CD4-positive, alpha-beta T cell treated with Interleukin-15 for 4 hours (primary cell): ENCODE measurements around the gene CTLA4.
"Not testable (repeated sequence)": the region's sequence is repeated elsewhere in the genome, so short reads cannot be mapped to it uniquely, and the experiment has no call there.

Experiments
- DNase-seq: peaks from one replicate; pipeline ENCODE4 v3.0.0-alpha.2; 2020; ENCODE audit warnings: low spot score

CTLA4 gene

GRCh38 chr2:203858176-203858575 is 9.4 kb upstream of the CTLA4 start:
- peak; percentile 45 for DNase-seq

DNA sequence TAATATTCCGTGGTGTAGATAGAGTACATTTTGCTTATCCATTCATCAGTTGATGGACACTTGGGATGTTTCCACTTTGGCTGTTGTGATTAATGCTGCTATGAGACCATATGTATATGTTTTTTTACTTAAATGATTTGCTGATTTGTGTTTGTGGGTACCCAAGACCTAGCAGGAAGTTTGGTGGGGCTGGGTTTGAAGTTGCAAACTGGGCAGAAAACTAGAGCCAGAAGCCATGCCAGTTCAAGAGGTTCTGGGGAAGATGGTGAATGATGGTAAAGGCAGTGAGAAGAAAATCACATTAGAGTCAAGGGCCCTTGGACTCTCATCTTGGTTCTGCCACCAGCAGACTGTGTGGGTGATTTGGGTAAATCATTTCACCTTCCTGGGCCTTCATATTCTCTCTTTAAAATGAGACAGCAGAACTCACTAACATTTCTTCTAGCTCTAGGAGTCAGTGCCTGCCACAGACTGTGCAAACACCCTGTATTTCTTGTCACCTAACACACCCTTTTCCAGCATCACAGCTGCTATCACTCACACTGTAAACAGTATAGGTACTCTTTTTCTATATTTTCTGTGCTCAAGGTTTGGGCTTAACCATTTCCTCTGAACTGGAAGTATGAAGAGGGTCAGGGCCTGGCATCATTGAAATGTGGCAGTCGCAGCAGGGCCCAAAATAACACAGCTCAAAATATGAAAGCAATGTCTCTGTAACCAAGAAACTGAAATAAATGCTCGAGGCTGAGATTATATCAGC is 8.4 kb upstream of the CTLA4 start:
- DNase-seq: no peak

GRCh38 chr2:203861197-203861596 is 6.4 kb upstream of the CTLA4 start:
- DNase-seq: no peak

DNA sequence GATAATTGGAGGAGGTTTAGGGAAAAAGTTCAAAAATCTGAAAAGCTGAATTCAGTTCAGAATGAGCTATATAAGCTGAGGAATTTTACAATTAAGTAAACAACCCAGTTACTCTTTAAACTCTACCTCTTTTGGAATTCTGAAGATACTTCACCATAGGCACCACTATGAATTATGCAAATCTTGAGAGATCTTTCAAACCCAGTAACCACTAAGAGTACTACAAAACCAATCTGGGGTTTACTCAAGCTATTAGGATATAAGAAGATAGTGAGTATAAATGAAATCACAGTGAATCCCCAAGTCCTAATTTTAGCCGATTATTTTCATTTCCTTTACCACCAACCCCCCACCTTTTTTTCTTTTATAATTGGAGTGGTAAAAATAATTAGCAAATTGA is 6.0 kb upstream of the CTLA4 start:
- DNase-seq: no peak

DNA sequence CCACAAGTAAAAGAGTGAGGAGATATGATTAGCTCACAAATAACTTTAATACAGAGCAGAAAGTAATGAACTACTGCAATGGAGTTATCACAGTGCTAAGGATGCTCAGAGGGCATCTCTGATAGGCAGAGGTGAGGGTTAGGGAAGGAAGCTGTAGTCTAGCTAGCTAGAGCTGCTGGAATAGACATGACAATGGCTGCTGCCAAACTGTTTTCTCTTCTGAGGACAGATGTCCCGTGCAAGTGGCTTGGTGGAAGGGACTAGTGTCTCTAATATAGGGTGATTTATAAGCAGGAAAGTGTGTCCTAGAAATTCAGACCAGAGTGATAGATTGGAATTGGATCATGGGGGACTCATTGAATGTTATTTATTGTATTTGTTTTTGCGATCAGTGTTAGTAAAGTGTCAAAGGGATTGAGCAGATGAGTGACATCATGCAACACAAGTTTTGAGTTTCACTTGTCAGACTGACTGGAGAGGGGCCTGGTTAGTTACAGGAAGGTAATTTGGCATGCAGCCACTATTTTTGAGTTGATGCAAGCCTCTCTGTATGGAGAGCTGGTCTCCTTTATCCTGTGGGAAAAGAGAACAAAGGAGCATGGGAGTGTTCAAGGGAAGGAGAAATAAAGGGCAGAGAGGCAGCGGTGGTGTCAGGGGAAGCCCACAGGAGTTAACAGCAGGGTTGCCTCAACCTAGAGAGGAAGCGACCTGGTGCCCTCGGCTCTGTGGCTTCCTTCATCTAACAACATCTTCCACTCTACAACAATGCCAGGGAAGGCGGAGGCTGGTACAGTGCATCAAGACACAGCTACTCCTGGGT is 1.9 kb downstream of the CTLA4 start:
- peak; percentile 58 for DNase-seq

GRCh38 chr2:203870481-203870880 is 2.9 kb downstream of the CTLA4 start:
- DNase-seq: no peak

GRCh38 chr2:203870941-203871340 is 3.4 kb downstream of the CTLA4 start:
- DNase-seq: no peak

DNA sequence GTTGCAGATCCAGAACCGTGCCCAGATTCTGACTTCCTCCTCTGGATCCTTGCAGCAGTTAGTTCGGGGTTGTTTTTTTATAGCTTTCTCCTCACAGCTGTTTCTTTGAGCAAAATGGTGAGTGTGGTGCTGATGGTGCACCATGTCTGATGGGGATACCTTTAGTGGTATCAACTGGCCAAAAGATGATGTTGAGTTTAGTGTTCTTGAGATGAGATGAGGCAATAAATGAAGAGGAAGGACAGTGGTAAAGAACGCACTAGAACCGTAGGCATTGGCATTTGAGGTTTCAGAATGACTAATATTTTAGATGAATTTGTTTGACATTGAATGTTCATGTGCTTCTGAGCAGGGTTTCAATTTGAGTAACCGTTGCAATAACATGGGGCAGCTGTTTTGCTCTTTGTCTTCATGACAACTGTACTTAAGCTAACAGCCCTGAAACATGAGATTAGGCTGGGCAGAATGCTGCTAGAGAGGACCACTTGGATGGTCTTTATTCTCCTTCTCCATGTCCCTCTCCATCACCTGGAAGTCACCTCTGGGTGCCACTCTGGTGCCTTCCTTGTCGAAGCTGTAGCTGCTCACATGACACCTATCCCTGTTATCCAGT is 3.9 kb downstream of the CTLA4 start:
- DNase-seq: peak; percentile 64

- no peak for DNase-seq
These were observed 5.9 kb downstream of the CTLA4 start for GRCh38 chr2:203873461-203873860.

DNA sequence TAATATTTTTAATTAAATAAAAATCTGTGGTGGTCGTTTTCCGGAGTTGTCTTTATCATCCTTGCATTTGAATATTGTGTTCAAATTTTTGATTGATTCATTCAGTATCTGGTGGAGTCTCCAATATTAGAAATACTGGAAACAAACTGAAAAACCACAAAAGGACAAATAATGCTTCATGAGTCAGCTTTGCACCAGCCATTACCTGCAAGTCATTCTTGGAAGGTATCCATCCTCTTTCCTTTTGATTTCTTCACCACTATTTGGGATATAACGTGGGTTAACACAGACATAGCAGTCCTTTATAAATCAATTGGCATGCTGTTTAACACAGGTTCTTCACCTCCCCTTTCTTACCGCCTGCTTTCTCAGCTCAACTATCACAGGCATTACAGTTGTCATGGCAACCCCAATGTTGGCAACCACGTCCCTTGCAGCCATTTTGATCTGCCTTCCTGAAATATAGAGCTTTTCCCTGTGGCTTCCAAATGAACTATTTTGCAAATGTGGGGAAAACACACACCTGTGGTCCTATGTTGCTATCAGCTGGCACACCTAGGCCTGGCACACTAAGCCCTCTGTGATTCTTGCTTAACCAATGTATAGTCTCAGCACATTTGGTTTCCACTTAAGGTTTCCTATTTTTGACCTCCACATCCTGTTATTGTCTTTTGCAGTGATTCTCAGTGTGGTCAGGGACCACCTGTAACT is 6.5 kb downstream of the CTLA4 start:
- no peak for DNase-seq

GRCh38 chr2:203875471-203875870 is 7.9 kb downstream of the CTLA4 start:
- DNase-seq: no peak

- no peak for DNase-seq
These were observed 8.8 kb downstream of the CTLA4 start for GRCh38 chr2:203876328-203876727.

- no peak for DNase-seq
These were observed 10.5 kb downstream of the CTLA4 start for GRCh38 chr2:203878063-203878462.

DNA sequence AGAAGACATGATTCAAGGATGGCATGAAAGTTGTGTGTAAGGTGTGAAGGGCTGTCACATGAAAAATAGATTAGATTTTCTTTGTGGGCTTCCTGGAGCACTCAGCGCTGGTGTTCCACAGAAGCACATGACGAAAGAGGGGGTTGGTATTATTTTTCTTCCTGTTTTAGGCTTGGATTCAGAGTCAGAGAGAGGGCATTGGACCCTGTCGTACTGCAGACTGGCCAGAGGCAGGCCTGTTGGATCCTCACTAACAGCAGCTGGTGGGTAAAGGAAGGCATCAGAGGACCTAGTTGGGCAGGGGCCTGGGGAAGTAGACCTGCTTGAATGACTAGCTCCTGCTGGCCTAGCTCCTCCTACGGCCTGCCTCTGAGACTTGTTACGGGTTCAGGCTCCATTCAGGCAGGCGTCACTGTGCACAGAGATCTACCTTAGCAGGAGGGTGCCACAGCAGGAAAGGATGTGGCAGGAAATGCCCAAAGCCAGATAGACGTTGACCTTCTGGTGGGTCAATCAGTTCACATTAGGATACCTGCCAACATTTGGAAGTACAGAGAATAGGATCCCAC is 13.1 kb downstream of the CTLA4 start:
- DNase-seq: no peak

DNA sequence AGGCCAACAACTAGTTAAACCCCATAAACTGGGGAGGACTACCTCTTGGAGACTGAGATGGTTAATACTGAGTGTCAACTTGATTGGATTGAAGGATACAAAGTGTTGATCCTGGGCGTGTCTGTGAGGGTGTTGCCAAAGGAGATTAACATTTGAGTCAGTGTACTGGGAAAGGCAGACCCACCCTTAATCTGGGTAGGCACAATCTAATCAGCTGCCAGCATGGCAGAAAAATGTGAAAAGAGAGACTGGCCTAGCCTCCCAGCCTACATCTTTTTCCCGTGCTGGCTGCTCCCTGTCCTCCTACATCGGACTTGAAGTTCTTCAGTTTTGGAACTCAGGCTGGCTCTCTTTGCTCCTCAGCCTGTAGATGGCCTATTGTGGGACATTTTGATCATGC is 13.6 kb downstream of the CTLA4 start:
- not testable (repeated sequence) for DNase-seq

GRCh38 chr2:203882551-203882950 is 15.0 kb downstream of the CTLA4 start:
- DNase-seq: no peak

DNA sequence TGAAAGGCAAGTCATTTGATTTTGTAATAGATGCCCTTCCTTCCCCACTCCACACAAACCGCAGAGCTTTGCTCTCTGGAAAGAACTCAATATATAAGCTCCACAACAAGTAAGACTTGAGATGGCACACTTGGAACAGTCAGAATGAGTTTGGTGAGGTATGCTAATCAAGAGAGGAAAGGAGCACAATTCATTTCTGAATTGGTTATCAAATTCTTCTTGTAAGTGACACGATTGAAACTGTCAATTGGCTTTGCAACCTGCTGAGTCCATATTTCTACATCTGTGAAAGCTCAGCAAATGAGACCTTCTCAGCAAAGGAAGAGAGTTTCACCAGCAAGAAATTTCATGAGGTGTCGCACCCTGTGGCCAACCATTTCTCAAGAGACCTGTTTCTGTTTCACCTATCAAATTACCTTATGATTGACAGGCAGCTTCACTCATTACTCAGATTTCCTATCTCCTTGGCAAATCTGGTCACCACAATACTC is 19.1 kb downstream of the CTLA4 start:
- DNase-seq: no peak

GRCh38 chr2:203887677-203888076 is 20.1 kb downstream of the CTLA4 start:
- DNase-seq: no peak

- DNase-seq: no peak
These were observed 22.0 kb downstream of the CTLA4 start for GRCh38 chr2:203889542-203889941.

GRCh38 chr2:203889944-203890343 is 22.4 kb downstream of the CTLA4 start:
- no peak for DNase-seq

GRCh38 chr2:203890733-203891132 is 23.2 kb downstream of the CTLA4 start:
- DNase-seq: no peak

DNA sequence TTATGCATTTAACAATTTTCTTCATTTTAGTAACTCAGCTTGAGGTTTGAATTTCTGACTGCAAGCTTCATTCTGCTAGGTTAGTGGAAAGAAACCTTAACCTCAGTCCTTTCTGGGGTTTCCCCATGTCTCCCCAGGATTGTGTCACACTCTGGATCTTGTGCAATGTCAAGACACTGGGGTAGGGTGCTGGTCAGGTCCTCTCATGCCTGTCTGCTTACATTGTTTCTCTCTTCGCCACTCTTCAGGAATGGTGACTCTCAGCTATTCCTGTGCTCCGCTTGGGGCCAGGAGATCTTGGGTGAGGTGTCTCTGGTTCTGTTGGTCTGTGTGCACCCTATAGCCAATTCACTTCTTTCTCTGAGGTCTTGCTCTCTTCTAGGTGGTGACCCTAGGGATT is 23.9 kb downstream of the CTLA4 start:
- no peak for DNase-seq
